HepG2 (cell line): ENCODE results near the gene ETHE1. TPM values are rescaled to one million over a fixed set of nuclear protein-coding genes. Genes with fewer than 3 reads are reported as not detected.

ENCODE experiments used
- ATF1 ChIP-seq: IDR thresholded peaks from 2 replicates; pipeline ENCODE4 v1.6.1; 2016; ENCODE audit warnings: mild to moderate bottlenecking, control low read depth
- FOXA3 ChIP-seq: IDR thresholded peaks from 2 replicates; pipeline ENCODE4 v1.6.1; 2016; ENCODE audit warnings: missing genetic modification reagents, missing compliant biosample characterization
- GABPA ChIP-seq, 2 experiments: IDR thresholded peaks; 2 replicates each; pipeline ENCODE4 v1.6.1; 2011 to 2016; ENCODE audit warnings: low read depth in 2 of 2, low read length in 1 of 2, missing biosample characterization in 1 of 2, missing genetic modification characterization in 1 of 2
- MAFF ChIP-seq: IDR thresholded peaks from 2 replicates; pipeline ENCODE4 v1.6.1; 2011; ENCODE audit warnings: low read depth, low read length, improper control_type of control experiment
- MBNL3 ChIP-seq: fragments of 250-450 bp; sonication (Bioruptor Pico); conservative IDR thresholded peaks from 2 replicates; pipeline ENCODE4 v1.8.0; 2022; ENCODE audit warnings: mild to moderate bottlenecking, inconsistent platforms
- NR2F2 ChIP-seq: IDR thresholded peaks from 2 replicates; pipeline ENCODE4 v1.6.1; 2012; ENCODE audit warnings: low read depth, inconsistent platforms, borderline replicate concordance
- PRPF4 ChIP-seq: fragments of 200-400 bp; formaldehyde crosslinking; IDR thresholded peaks from 2 replicates; pipeline ENCODE4 v1.6.1; 2016; ENCODE audit warnings: low read length, low read depth; ENCODE audit not compliant: poor library complexity, severe bottlenecking
- SIX4 ChIP-seq: sonication (generic); formaldehyde crosslinking; IDR thresholded peaks from 2 replicates; pipeline ENCODE4 v1.4.0; 2020; ENCODE audit warnings: missing genetic modification reagents
- ZFP90 ChIP-seq: sonication (generic); formaldehyde crosslinking; IDR thresholded peaks from 2 replicates; pipeline ENCODE4 v1.8.0; 2022; ENCODE audit warnings: missing genetic modification reagents, mild to moderate bottlenecking, inconsistent platforms, borderline replicate concordance
- ZNF224 ChIP-seq: sonication (generic); formaldehyde crosslinking; IDR thresholded peaks from 2 replicates; pipeline ENCODE4 v1.5.0; 2020; ENCODE audit warnings: mild to moderate bottlenecking, missing genetic modification reagents
- ZNF3 ChIP-seq: IDR thresholded peaks from 2 replicates; pipeline ENCODE4 v1.7.0; 2017; ENCODE audit warnings: inconsistent platforms
- ZNF660 ChIP-seq: sonication (generic); formaldehyde crosslinking; IDR thresholded peaks from 2 replicates; pipeline ENCODE4 v1.5.1; 2020; ENCODE audit warnings: mild to moderate bottlenecking, low read depth, missing genetic modification reagents, borderline replicate concordance
- ZNF674 ChIP-seq: sonication (generic); formaldehyde crosslinking; IDR thresholded peaks from 2 replicates; pipeline ENCODE4 v1.5.0; 2020; ENCODE audit warnings: low read depth, mild to moderate bottlenecking, missing genetic modification reagents
- ZNF879 ChIP-seq: sonication (generic); formaldehyde crosslinking; IDR thresholded peaks from 2 replicates; pipeline ENCODE4 v1.8.1; 2023; ENCODE audit warnings: missing genetic modification reagents
- polyA plus RNA-seq, 8 experiments: library from polyadenylated mRNA; depleted of rRNA in 3 of 8; stranded (reverse) in 7 of 8; unstranded in 1 of 8; fragments of >200 nt; fragmentation: Illumina TruSeq in 4 of 8; extraction: Trizol in 4 of 8; gene quantifications; 2 replicates each; pipeline versions ENCODE4 v1.2.1 to v1.2.3, GENCODE V29; 2011 to 2016; ENCODE audit warnings: low read depth in 4 of 8, missing spikeins in 1 of 8, mixed read lengths in 1 of 8; ENCODE audit not compliant: insufficient read depth in 1 of 8
- total RNA-seq, 5 experiments: library from RNA; depleted of rRNA; stranded (reverse); fragments of >200 nt; fragmentation: Illumina TruSeq; extraction: Trizol; gene quantifications; 2 replicates each; pipeline ENCODE4 v1.2.3, GENCODE V29; 2016; ENCODE audit warnings: low read depth in 1 of 5
- TF ChIP-seq, protein P1 (sequence below): IDR thresholded peaks from 2 replicates; pipeline ENCODE4 v1.6.1; 2016; ENCODE audit warnings: missing compliant biosample characterization, missing genetic modification reagents, borderline replicate concordance
- TF ChIP-seq, protein P2 (sequence below): IDR thresholded peaks from 2 replicates; pipeline ENCODE4 v1.6.1; 2016
- TF ChIP-seq, protein P3 (sequence below): IDR thresholded peaks from 2 replicates; pipeline ENCODE4 v1.6.1; 2018; ENCODE audit warnings: missing genetic modification reagents
- TF ChIP-seq, protein P4 (sequence below): sonication (generic); formaldehyde crosslinking; IDR thresholded peaks from 2 replicates; pipeline ENCODE4 v1.5.0; 2020; ENCODE audit warnings: missing genetic modification reagents
- TF ChIP-seq, protein P5 (sequence below): sonication (generic); formaldehyde crosslinking; IDR thresholded peaks from 2 replicates; pipeline ENCODE4 v1.4.0; 2020; ENCODE audit warnings: missing genetic modification reagents
- TF ChIP-seq, protein P6 (sequence below): IDR thresholded peaks from 2 replicates; pipeline ENCODE4 v1.6.1; 2016; ENCODE audit warnings: missing genetic modification reagents, missing compliant biosample characterization
- TF ChIP-seq, protein P7 (sequence below): sonication (generic); formaldehyde crosslinking; IDR thresholded peaks from 2 replicates; pipeline ENCODE4 v1.4.0; 2020; ENCODE audit warnings: mild to moderate bottlenecking, missing genetic modification reagents

Gene ETHE1
- total and polyA plus RNA-seq, 2 of the 13 experiments (the other 11 are each of a cell fraction or from before 2014, with no cell fraction given) = 32.5 to 58.4 TPM

DNA sequence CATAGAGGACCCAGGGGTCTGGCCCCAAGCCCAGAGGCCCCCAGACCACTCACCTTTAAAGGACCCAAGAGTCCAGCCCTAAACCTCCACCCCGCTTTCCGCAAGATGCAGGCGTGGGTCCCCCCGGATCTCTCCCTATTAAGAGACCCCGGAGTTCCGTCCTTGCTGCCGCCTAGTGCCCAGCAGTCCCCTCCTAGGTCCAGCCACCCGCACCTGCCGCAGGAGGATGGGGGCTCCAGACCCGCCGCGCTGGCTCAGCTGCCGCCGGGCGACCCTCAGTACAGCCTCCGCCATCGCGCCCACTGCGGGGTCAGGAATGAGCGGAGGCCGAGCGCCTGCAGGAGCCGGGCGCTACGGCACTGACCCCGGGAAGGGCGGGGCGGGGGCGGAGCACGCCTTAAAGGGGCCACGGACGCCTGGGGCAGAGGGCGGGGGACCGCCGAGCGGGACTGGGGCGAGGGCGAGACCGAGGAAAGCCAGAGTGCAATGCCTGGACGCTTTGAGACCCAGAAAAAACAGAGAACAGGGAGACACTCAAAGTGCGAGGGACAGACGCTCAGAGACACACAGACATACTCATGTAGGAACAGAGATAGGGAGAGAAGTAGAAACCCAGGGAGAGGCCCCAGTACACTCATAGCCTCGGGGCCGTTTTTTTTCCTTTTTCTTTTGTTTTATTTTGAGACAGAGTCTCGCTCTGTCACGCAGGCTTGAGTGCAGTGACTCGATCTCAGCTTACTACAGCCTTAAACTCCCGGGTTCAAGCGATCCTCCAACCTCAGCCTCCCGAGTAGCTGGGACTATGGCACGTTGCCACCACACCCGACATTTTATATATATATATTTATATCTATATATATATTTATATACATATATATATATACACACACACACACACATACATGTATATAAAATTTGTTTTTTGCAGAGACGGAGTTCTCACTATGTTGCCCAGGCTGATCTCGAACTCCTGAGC is at the start of gene ETHE1 (continued):
- TF ChIP-seq, protein P1, sequence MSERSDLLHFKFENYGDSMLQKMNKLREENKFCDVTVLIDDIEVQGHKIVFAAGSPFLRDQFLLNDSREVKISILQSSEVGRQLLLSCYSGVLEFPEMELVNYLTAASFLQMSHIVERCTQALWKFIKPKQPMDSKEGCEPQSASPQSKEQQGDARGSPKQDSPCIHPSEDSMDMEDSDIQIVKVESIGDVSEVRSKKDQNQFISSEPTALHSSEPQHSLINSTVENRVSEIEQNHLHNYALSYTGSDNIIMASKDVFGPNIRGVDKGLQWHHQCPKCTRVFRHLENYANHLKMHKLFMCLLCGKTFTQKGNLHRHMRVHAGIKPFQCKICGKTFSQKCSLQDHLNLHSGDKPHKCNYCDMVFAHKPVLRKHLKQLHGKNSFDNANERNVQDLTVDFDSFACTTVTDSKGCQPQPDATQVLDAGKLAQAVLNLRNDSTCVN (CRISPR knock-in tag) = peak; percentile 74; the same call in 1 of the 2 replicates
- TF ChIP-seq MAFF (no peak), PRPF4 (no peak), ZNF674 (no peak), ZNF224 (CRISPR knock-in tag) (no peak), GABPA (IDR thresholded peaks at IDR 0.05; ENCODE audit: low read depth, low read length) (no peak), GABPA (CRISPR knock-in tag; IDR thresholded peaks at IDR 0.05; ENCODE audit: low read depth) (no peak), ATF1 (CRISPR knock-in tag) (no peak), ZNF3 (CRISPR knock-in tag) (no peak), ZFP90 (CRISPR knock-in tag) (no peak; the same call in 1 of the 2 replicates), FOXA3 (CRISPR knock-in tag) (0 out of 2 replicates have a peak, but pooled peaks have one; percentile 12), SIX4 (CRISPR knock-in tag) (no peak), MBNL3 (CRISPR knock-in tag) (no peak), ZNF660 (CRISPR knock-in tag) (no peak), ZNF879 (no peak), NR2F2 (no peak)
- TF ChIP-seq, protein P2, sequence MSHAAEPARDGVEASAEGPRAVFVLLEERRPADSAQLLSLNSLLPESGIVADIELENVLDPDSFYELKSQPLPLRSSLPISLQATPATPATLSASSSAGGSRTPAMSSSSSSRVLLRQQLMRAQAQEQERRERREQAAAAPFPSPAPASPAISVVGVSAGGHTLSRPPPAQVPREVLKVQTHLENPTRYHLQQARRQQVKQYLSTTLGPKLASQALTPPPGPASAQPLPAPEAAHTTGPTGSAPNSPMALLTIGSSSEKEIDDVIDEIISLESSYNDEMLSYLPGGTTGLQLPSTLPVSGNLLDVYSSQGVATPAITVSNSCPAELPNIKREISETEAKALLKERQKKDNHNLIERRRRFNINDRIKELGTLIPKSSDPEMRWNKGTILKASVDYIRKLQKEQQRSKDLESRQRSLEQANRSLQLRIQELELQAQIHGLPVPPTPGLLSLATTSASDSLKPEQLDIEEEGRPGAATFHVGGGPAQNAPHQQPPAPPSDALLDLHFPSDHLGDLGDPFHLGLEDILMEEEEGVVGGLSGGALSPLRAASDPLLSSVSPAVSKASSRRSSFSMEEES (CRISPR knock-in tag) = no peak
- TF ChIP-seq, protein P3, sequence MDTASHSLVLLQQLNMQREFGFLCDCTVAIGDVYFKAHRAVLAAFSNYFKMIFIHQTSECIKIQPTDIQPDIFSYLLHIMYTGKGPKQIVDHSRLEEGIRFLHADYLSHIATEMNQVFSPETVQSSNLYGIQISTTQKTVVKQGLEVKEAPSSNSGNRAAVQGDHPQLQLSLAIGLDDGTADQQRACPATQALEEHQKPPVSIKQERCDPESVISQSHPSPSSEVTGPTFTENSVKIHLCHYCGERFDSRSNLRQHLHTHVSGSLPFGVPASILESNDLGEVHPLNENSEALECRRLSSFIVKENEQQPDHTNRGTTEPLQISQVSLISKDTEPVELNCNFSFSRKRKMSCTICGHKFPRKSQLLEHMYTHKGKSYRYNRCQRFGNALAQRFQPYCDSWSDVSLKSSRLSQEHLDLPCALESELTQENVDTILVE (CRISPR knock-in tag) = peak; percentile 42; the same call in 1 of the 2 replicates
- TF ChIP-seq, protein P4, sequence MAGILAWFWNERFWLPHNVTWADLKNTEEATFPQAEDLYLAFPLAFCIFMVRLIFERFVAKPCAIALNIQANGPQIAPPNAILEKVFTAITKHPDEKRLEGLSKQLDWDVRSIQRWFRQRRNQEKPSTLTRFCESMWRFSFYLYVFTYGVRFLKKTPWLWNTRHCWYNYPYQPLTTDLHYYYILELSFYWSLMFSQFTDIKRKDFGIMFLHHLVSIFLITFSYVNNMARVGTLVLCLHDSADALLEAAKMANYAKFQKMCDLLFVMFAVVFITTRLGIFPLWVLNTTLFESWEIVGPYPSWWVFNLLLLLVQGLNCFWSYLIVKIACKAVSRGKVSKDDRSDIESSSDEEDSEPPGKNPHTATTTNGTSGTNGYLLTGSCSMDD (CRISPR knock-in tag) = no peak
- TF ChIP-seq, protein P5, sequence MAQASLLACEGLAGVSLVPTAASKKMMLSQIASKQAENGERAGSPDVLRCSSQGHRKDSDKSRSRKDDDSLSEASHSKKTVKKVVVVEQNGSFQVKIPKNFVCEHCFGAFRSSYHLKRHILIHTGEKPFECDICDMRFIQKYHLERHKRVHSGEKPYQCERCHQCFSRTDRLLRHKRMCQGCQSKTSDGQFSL (CRISPR knock-in tag) = no peak
- TF ChIP-seq, protein P6, sequence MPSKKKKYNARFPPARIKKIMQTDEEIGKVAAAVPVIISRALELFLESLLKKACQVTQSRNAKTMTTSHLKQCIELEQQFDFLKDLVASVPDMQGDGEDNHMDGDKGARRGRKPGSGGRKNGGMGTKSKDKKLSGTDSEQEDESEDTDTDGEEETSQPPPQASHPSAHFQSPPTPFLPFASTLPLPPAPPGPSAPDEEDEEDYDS (CRISPR knock-in tag) = peak; percentile 82
- TF ChIP-seq, protein P7, sequence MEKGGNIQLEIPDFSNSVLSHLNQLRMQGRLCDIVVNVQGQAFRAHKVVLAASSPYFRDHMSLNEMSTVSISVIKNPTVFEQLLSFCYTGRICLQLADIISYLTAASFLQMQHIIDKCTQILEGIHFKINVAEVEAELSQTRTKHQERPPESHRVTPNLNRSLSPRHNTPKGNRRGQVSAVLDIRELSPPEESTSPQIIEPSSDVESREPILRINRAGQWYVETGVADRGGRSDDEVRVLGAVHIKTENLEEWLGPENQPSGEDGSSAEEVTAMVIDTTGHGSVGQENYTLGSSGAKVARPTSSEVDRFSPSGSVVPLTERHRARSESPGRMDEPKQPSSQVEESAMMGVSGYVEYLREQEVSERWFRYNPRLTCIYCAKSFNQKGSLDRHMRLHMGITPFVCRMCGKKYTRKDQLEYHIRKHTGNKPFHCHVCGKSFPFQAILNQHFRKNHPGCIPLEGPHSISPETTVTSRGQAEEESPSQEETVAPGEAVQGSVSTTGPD (CRISPR knock-in tag) = no peak
